OCI-LY7 (cell line): Measurements from ENCODE around the gene RXRG.

Experiments
- EZH2phosphoT487 ChIP-seq: fragments of 200-600 bp; sonication (generic); IDR thresholded peaks from 2 replicates; pipeline ENCODE4 v1.6.1; 2018; ENCODE audit warnings: low read depth, borderline replicate concordance, mild to moderate bottlenecking, mixed run types, antibody characterized with exemption, low read length, moderate library complexity, mixed read lengths
- TF ChIP-seq, protein P1 (sequence below): fragments of 200-600 bp; sonication (generic); conservative IDR thresholded peaks from 2 replicates; pipeline ENCODE4 v1.5.1; 2014; ENCODE audit warnings: mild to moderate bottlenecking, antibody characterized with exemption, low read length, moderate library complexity, mixed read lengths

DNA sequence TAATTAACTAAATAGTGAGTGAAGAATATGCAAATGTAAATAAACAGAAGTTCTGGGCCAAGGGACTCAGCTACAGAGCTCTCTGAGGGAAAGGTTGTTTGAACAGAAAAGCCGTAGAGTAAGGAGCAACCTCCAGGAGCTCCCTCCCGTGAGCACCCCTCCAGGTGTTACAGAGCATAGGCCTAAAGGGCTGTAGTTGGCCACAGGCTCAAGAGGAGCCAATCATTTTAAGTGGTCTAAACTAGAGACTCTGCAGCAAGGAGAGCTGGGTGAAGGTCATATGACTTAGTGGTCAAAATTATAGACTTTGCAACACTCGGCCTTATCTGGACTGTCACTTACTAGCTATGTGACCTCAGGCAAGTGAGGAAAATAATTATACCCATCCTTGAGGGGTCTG, 19.1 kb upstream of the RXRG start:
- TF ChIP-seq, protein P1, sequence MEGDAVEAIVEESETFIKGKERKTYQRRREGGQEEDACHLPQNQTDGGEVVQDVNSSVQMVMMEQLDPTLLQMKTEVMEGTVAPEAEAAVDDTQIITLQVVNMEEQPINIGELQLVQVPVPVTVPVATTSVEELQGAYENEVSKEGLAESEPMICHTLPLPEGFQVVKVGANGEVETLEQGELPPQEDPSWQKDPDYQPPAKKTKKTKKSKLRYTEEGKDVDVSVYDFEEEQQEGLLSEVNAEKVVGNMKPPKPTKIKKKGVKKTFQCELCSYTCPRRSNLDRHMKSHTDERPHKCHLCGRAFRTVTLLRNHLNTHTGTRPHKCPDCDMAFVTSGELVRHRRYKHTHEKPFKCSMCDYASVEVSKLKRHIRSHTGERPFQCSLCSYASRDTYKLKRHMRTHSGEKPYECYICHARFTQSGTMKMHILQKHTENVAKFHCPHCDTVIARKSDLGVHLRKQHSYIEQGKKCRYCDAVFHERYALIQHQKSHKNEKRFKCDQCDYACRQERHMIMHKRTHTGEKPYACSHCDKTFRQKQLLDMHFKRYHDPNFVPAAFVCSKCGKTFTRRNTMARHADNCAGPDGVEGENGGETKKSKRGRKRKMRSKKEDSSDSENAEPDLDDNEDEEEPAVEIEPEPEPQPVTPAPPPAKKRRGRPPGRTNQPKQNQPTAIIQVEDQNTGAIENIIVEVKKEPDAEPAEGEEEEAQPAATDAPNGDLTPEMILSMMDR, result no peak
- TF ChIP-seq EZH2phosphoT487, result no peak
